CD8-positive, alpha-beta memory T cell (primary cell): ENCODE measurements around the gene GRIN2D. TPM values are rescaled to one million over a fixed set of nuclear protein-coding genes. Genes with fewer than 3 reads are reported as not detected.
A peak's percentile ranks its signal among the peaks of the same experiment; 100 is the strongest.
"Not testable (repeated sequence)": the region's sequence is repeated elsewhere in the genome, so short reads cannot be mapped to it uniquely, and the experiment has no call there.

Experiments used
- CTCF ChIA-PET: fragments of 350-600 bp; sonication (Branson Sonifier 250); formaldehyde crosslinking; loops from one replicate; lab custom pipeline; 2021; ENCODE audit warnings: antibody characterized with exemption; lab: Charles Lee
- POLR2A ChIA-PET: fragments of 350-600 bp; sonication (Branson Sonifier 250); formaldehyde crosslinking; loops from one replicate; lab custom pipeline; 2021; ENCODE audit warnings: antibody characterized with exemption; lab: Charles Lee
- DNase-seq, 5 donors: peaks; one replicate each; pipeline versions ENCODE4 v3.0.0 to v3.0.0-alpha.2; 2020 to 2022; ENCODE audit warnings: mixed read lengths in 1 of 5
- H3K27ac ChIP-seq: one replicate; pipeline ENCODE4 v1.7.0; 2013; ENCODE audit warnings: low read depth, mild to moderate bottlenecking, low read length, moderate library complexity
- H3K27me3 ChIP-seq: 2 replicates; pipeline ENCODE4 v1.7.0; 2013; ENCODE audit warnings: low read length, mild to moderate bottlenecking; ENCODE audit not compliant: insufficient read depth, poor library complexity, severe bottlenecking
- H3K36me3 ChIP-seq: 2 replicates; pipeline ENCODE4 v1.7.0; 2013; ENCODE audit warnings: mild to moderate bottlenecking, low read length, moderate library complexity; ENCODE audit not compliant: insufficient read depth
- H3K4me1 ChIP-seq: 2 replicates; pipeline ENCODE4 v1.7.0; 2013; ENCODE audit warnings: mild to moderate bottlenecking, low read length, moderate library complexity; ENCODE audit not compliant: insufficient read depth
- H3K4me3 ChIP-seq: 2 replicates; pipeline ENCODE4 v1.7.0; 2013; ENCODE audit warnings: mild to moderate bottlenecking, low read length
- H3K9me3 ChIP-seq: 2 replicates; pipeline ENCODE4 v1.7.0; 2013; ENCODE audit warnings: mild to moderate bottlenecking, low read length
- H3K27ac Mint-ChIP-seq, 8 donors: one replicate each; pipeline ENCODE4 v1.8.0; 2020 to 2021; ENCODE audit warnings: mixed read lengths in 8 of 8, mild to moderate bottlenecking in 6 of 8, inconsistent platforms in 3 of 8, moderate library complexity in 3 of 8
- H3K27me3 Mint-ChIP-seq, 2 donors: one replicate each; pipeline ENCODE4 v1.8.0; 2020 to 2021; ENCODE audit warnings: mixed read lengths in 2 of 2, mild to moderate bottlenecking in 1 of 2, moderate library complexity in 1 of 2
- H3K36me3 Mint-ChIP-seq, 3 donors: one replicate each; pipeline ENCODE4 v1.8.0; 2020 to 2021; ENCODE audit warnings: mixed read lengths in 3 of 3, inconsistent platforms in 1 of 3, mild to moderate bottlenecking in 1 of 3
- H3K4me1 Mint-ChIP-seq, 3 donors: one replicate each; pipeline ENCODE4 v1.8.0; 2020 to 2021; ENCODE audit warnings: mixed read lengths in 3 of 3, inconsistent platforms in 1 of 3, mild to moderate bottlenecking in 1 of 3
- H3K4me3 Mint-ChIP-seq, 7 donors: one replicate each; pipeline ENCODE4 v1.8.0; 2020 to 2021; ENCODE audit warnings: mixed read lengths in 7 of 7, mild to moderate bottlenecking in 6 of 7, moderate library complexity in 4 of 7, inconsistent platforms in 2 of 7
- H3K9me3 Mint-ChIP-seq, 5 donors: one replicate each; pipeline ENCODE4 v1.8.0; 2020 to 2022; ENCODE audit warnings: mixed read lengths in 5 of 5, mild to moderate bottlenecking in 3 of 5, moderate library complexity in 2 of 5, inconsistent platforms in 1 of 5
- polyA plus RNA-seq: library from polyadenylated mRNA; unstranded; fragments of 300-500 nt; fragmentation: Illumina TruSeq; gene quantifications from one replicate; pipeline ENCODE4 v1.2.3, GENCODE V29; 2021
- total RNA-seq, 2 experiments: library from RNA; stranded (reverse); gene quantifications; one replicate each; pipeline ENCODE4 v1.2.3, GENCODE V29; 2021

The GRIN2D gene
- total and polyA plus RNA-seq, 3 experiments from 2014 or later = 0.05 to 0.26 (median 0.13) TPM

DNA sequence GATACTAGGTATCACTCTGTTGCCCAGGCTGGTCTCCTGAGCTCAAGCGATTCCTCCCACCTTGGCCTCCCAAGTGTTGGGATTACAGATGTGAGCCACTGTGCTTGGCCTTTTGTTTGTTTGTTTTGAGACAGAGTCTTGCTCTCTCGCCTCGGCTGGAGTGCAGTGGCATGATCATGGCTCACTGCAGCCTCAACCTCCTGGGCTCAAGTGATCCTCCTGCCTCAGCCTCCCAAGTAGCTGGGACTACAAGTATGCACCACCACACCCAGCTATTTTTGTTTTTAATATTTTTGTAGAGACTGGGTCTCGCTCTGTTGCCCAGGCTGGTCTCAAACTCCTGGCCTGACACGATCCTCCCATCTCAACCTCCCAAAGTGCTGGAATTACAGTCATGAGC lies 21.7 kb upstream of the GRIN2D start:
- POLR2A ChIA-PET = interaction anchor here (0.7 kb wide), 1 partner anchor 11 kb away, joined by 4 read pairs; no protein-coding TSS in a partner anchor
- not testable (repeated sequence) for H3K36me3 ChIP-seq, H3K4me1 ChIP-seq, H3K36me3 Mint-ChIP-seq, H3K27ac Mint-ChIP-seq, H3K9me3 ChIP-seq, H3K4me3 ChIP-seq, H3K4me1 Mint-ChIP-seq, H3K27me3 ChIP-seq, H3K9me3 Mint-ChIP-seq, DNase-seq, H3K4me3 Mint-ChIP-seq, H3K27me3 Mint-ChIP-seq, H3K27ac ChIP-seq
- CTCF ChIA-PET = interaction anchor here (1.0 kb wide), 1 partner anchor 20 kb away, joined by 3 read pairs; the partner anchor contains the start of gene KDELR1

DNA sequence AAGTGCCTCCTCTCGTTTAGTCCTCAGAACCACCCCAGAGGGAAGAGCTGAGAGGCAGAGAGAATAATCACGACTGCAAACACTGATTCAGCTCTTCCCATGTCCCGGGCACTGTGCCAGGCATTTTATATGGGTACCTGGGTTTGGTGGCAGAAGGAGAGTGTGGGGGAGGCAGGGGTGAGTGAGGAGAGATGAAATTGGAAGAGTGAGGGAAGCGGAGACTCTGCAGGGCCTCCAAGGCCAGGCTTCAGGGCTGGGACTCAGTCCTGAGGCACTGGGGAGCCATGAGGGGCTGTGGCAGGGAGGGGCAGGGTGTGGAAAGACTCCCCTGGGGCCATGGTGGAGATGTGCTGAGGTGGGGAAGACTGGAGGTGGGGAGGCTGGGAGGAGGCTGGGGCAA lies 20.6 kb upstream of the GRIN2D start:
- CTCF ChIA-PET = no interaction called here
- H3K36me3 ChIP-seq = no peaks in the 10 kb centered on the region
- no peaks in the 10 kb centered on the region for H3K9me3 ChIP-seq
- no peak overlapping the region for H3K4me3 ChIP-seq
- no peaks in the 10 kb centered on the region for H3K27me3 ChIP-seq
- Mint-ChIP-seq H3K4me1 (no peaks in the 10 kb centered on the region), H3K9me3 (no peaks in the 10 kb centered on the region), H3K4me3 (no peak overlapping the region), H3K27me3 (no peaks in the 10 kb centered on the region), H3K27ac (no peak overlapping the region), H3K36me3 (no peaks in the 10 kb centered on the region)
- no peak overlapping the region for H3K27ac ChIP-seq
- H3K4me1 ChIP-seq = no peaks in the 10 kb centered on the region
- DNase-seq = no peak
- POLR2A ChIA-PET = no interaction called here

DNA sequence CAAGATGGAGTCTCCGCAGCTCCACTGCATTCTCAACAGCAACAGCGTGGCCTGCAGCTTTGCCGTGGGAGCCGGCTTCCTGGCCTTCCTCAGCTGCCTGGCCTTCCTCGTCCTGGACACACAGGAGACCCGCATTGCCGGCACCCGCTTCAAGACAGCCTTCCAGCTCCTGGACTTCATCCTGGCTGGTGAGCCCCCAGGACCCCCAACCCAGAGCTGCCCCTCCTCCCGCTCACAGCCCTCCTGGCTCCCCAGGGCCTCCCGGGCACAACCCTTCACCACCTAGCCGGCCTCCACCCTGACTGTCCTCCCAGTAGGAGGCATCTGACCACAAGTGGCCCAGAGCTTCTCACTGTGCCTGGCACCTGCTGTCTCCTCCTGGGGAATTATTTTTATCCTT lies 19.9 kb upstream of the GRIN2D start:
- no peak for DNase-seq
- Histone ChIP-seq H3K4me3 (no peak overlapping the region), H3K4me1 (no peaks in the 10 kb centered on the region), H3K27ac (no peak overlapping the region), H3K27me3 (no peaks in the 10 kb centered on the region), H3K36me3 (no peaks in the 10 kb centered on the region), H3K9me3 (no peaks in the 10 kb centered on the region)
- H3K36me3 Mint-ChIP-seq = no peaks in the 10 kb centered on the region
- no peaks in the 10 kb centered on the region for H3K27me3 Mint-ChIP-seq
- ChIA-PET CTCF (interaction anchor here (1.0 kb wide), 1 partner anchor 18 kb away, joined by 3 read pairs; the partner anchor contains the start of gene KDELR1), POLR2A (no interaction called here)
- H3K27ac Mint-ChIP-seq = no peak overlapping the region
- no peak overlapping the region for H3K4me3 Mint-ChIP-seq
- H3K4me1 Mint-ChIP-seq = no peaks in the 10 kb centered on the region
- H3K9me3 Mint-ChIP-seq = no peaks in the 10 kb centered on the region

DNA sequence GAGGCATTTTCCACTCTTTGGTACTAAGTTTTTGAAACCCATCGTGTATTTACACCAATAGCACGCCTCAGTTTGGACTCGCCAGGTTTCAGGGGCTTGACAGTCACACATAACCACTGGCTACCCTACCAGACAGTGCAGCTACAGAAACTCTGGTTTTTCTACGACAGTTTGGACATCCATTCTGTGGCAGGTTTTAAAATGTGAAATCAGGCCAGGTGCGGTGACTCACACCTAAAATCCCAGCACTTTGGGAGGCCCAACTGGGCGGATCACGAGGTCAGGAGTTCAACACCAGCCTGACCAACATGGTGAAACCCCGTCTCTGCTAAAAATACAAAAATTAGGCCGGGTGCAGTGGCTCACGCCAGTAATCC lies 15.3 kb upstream of the GRIN2D start:
- no peaks in the 10 kb centered on the region for H3K9me3 Mint-ChIP-seq
- no peak for DNase-seq
- H3K4me3 Mint-ChIP-seq = no peak overlapping the region
- H3K27ac Mint-ChIP-seq = no peak overlapping the region
- Histone ChIP-seq H3K36me3 (no peaks in the 10 kb centered on the region), H3K27me3 (no peaks in the 10 kb centered on the region), H3K9me3 (no peaks in the 10 kb centered on the region), H3K4me1 (no peaks in the 10 kb centered on the region), H3K27ac (no peak overlapping the region), H3K4me3 (no peak overlapping the region)
- POLR2A ChIA-PET = interaction anchor here (0.6 kb wide), 1 partner anchor 679 kb away, joined by 8 read pairs; no protein-coding TSS in a partner anchor
- H3K36me3 Mint-ChIP-seq = peaks cover 3 to 18% (median 3%) of the 10 kb centered on the region in 3 donors
- CTCF ChIA-PET = no interaction called here
- H3K4me1 Mint-ChIP-seq = no peaks in the 10 kb centered on the region
- no peaks in the 10 kb centered on the region for H3K27me3 Mint-ChIP-seq

DNA sequence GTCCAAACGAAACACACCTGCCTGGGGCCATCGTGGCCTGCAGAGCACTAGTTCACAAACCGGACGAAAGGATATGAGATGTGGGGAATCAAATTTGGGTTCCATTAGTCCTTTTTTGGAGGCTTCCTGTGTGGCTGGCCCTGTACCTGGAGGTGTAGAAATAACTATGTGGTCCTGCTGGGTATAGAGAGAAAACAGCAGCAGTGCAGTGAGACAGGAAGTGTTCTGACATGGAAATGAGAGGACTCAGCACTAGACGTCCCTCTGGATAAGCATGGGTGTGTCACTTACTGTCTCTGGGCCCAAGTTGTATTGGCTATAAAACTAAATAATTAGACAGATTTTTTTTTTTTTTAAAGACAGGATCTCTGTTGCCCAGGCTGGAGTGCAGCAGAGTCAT lies 14.4 kb upstream of the GRIN2D start:
- no peak overlapping the region for H3K27ac Mint-ChIP-seq

DNA sequence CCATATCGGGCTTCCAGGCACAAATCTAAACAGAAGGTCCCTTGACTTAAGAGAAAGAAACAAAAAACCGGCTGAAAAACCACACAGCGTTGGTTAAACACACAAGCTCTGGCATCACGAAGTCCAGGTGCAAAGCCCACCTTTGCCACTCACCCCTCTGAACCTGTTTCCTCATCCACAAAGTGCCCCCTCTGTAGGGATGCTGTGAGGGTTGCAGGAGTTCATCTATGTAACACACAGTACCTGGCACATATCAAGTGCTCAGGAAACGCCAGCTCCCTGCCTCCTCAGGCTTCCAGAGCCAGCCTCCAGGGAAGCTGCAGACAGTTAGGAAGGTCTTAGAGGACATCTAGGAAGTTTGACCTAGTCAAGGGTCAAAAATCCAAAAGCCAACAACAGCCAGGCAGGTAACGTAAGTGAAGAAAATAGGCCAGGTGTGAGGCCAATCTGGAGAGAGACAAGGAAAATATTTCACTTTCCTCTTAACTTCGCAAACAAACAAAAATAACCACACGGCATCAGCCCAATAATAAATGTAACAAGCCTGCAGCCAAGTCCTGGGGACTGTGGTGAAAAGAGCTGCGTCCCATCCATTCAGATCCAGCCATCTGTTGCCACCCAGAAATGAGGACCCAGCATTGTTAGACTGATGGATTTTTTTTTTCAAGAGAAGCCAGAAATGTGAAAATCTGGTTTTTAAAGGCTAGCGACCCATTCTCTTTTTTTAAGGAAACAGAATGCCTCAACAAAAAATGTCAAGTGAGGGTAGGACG lies 12.1 kb upstream of the GRIN2D start:
- Histone ChIP-seq H3K36me3 (peaks cover 13% of the 10 kb centered on the region), H3K27ac (no peak overlapping the region), H3K9me3 (no peaks in the 10 kb centered on the region), H3K27me3 (no peaks in the 10 kb centered on the region), H3K4me1 (no peaks in the 10 kb centered on the region), H3K4me3 (no peak overlapping the region)
- no peak for DNase-seq
- no peaks in the 10 kb centered on the region for H3K4me1 Mint-ChIP-seq
- no peak overlapping the region for H3K4me3 Mint-ChIP-seq
- ChIA-PET POLR2A (no interaction called here), CTCF (interaction anchor here (1.3 to 1.6 kb wide), 2 partner anchors 10 to 60 kb away, joined by 3 to 6 read pairs; partner anchors contain the start of gene KDELR1)
- peaks cover 3 to 47% (median 12%) of the 10 kb centered on the region in 3 donors for H3K36me3 Mint-ChIP-seq
- no peaks in the 10 kb centered on the region for H3K27me3 Mint-ChIP-seq
- H3K9me3 Mint-ChIP-seq = no peaks in the 10 kb centered on the region
- H3K27ac Mint-ChIP-seq = peak overlapping the region in 2 of 8 donors; percentile 40 to 57

More for the DNA sequence above, 14.4 kb upstream of the GRIN2D start:
- no peak for DNase-seq
- H3K9me3 Mint-ChIP-seq = no peaks in the 10 kb centered on the region
- no peaks in the 10 kb centered on the region for H3K27me3 ChIP-seq
- H3K36me3 Mint-ChIP-seq = peaks cover 3 to 26% (median 4%) of the 10 kb centered on the region in 3 donors
- peaks cover 2% of the 10 kb centered on the region for H3K36me3 ChIP-seq
- H3K4me1 ChIP-seq = no peaks in the 10 kb centered on the region
- ChIA-PET CTCF (interaction anchor here (0.7 kb wide), 1 partner anchor 112 kb away, joined by 3 read pairs; no protein-coding TSS in a partner anchor), POLR2A (interaction anchor here (0.6 kb wide), 1 partner anchor 680 kb away, joined by 8 read pairs; no protein-coding TSS in a partner anchor)
- H3K4me1 Mint-ChIP-seq = no peaks in the 10 kb centered on the region
- no peak overlapping the region for H3K4me3 Mint-ChIP-seq
- no peak overlapping the region for H3K4me3 ChIP-seq
- no peaks in the 10 kb centered on the region for H3K9me3 ChIP-seq
- H3K27me3 Mint-ChIP-seq = no peaks in the 10 kb centered on the region
- H3K27ac ChIP-seq = no peak overlapping the region

DNA sequence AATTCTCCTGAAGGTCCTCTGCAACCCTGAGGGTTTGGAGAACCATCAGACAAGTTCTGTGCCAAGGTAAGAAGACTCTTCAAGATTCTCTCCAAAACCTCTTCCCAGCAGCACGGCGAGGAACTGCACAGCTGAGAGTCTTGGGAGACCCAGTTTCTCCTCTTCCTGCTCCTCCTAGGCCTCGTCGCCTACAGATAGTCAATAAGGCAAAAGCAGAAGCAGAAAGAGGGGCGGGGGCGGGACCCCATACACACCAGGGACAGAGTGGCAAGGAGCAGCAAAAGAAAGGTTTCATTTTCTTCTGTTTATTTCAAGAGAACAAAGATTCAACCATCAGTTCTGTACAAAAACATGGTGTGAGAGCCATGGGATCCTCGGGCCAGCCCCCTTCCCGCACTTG lies 11.2 kb upstream of the GRIN2D start:
- Histone ChIP-seq H3K9me3 (no peaks in the 10 kb centered on the region), H3K27me3 (no peaks in the 10 kb centered on the region), H3K27ac (no peak overlapping the region), H3K4me1 (no peaks in the 10 kb centered on the region), H3K4me3 (no peak overlapping the region), H3K36me3 (peaks cover 17% of the 10 kb centered on the region)
- Mint-ChIP-seq H3K27me3 (no peaks in the 10 kb centered on the region), H3K4me1 (no peaks in the 10 kb centered on the region), H3K4me3 (no peak overlapping the region), H3K27ac (peak overlapping the region in 2 of 8 donors; percentile 29 to 69), H3K36me3 (peaks cover 3 to 54% (median 14%) of the 10 kb centered on the region in 3 donors), H3K9me3 (no peaks in the 10 kb centered on the region)
- ChIA-PET CTCF (no interaction called here), POLR2A (no interaction called here)
- no peak for DNase-seq

DNA sequence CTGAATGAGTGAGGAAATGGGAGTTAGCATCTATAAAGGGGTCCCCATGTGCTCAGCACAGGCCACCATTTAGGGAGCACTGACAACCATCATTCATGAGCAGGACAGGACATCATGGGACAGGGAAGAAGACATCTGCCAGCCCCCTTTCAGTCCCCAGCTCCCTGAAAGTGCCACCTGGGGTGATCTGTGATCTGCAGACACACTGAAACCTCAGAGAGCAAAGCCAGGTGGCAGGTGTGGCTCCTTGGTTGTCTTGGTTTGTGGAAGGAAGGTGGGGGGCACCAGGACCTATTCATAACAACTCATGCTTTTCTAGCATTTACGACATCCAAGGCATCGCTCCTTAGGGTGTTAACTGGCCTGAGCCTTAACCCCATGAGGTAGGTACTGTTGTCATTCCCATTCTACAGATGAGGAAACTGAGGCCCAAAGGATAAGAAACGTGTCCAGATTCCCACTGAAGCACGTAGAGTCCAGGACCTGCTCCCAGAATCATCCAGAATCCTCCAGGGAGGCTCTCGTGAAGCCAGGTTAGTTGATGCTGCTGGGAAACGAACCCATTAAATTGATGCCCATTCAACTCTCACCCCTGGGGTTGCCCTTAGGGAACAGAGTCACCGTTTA lies 7.9 kb upstream of the GRIN2D start:
- POLR2A ChIA-PET = no interaction called here
- no peaks in the 10 kb centered on the region for H3K9me3 Mint-ChIP-seq
- no peak for DNase-seq
- peaks cover 9 to 18% (median 10%) of the 10 kb centered on the region in 3 donors for H3K4me1 Mint-ChIP-seq
- no peak overlapping the region for H3K27ac Mint-ChIP-seq
- CTCF ChIA-PET = no interaction called here
- H3K27me3 Mint-ChIP-seq = no peaks in the 10 kb centered on the region
- Histone ChIP-seq H3K27ac (no peak overlapping the region), H3K36me3 (peaks cover 29% of the 10 kb centered on the region), H3K27me3 (no peaks in the 10 kb centered on the region), H3K4me3 (no peak overlapping the region), H3K9me3 (no peaks in the 10 kb centered on the region), H3K4me1 (peaks cover 5% of the 10 kb centered on the region)
- H3K36me3 Mint-ChIP-seq = peaks cover 3 to 75% (median 18%) of the 10 kb centered on the region in 3 donors
- peak overlapping the region in 1 of 7 donors; percentile 34 for H3K4me3 Mint-ChIP-seq
